ENCODE measurements around the gene HNF4A. TPM values are rescaled to one million over a fixed set of nuclear protein-coding genes. Genes with fewer than 3 reads are reported as not detected.

The HNF4A gene
- total and polyA plus RNA-seq, 2 of the 13 experiments (the other 11 are each of a cell fraction or from before 2014, with no cell fraction given): 80.9 to 169 TPM

DNA sequence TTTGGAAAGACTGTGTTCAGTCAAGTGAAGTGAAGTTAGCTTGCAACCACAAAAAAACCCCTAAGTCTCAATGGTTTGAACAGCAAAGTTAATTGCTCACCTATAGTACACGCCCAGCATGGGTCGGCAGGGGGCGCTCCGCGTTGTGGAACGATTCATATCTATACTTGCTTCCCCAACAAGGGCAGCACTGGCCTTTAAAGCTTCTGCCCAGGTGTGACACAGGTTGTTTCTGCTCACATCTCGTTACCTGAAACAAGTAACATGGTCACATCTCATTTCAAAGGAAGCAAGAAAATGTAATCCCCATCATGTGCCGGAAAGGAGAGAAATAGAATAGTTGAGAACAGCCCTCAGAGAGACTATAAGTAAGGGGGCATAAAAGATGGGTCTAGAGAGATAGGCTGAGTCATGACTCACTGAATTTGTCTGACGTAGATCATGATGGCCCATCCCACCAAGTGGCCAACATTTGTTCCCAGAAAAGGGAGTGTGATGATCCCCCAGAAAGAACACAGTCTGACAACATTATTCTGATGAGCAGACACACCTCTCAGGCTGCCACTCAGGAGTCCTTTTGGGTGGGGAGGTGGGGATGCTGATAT, 29.0 kb downstream of the HNF4A start (continued):
- TF ChIP-seq RAD21 (CRISPR knock-in tag; IDR thresholded peaks at IDR 0.05) (peak; percentile 92), TEAD3 (CRISPR knock-in tag; optimal IDR thresholded peaks at IDR 0.05; ENCODE audit: borderline replicate concordance) (peak; percentile 62), MEIS1 (CRISPR knock-in tag; IDR thresholded peaks at IDR 0.05; ENCODE audit: borderline replicate concordance) (0 out of 2 replicates have a peak, but pooled peaks have one; percentile 55), TCF12 (IDR thresholded peaks at IDR 0.05) (0 out of 2 replicates have a peak, but pooled peaks have one; percentile 76), TCF12 (CRISPR knock-in tag; IDR thresholded peaks at IDR 0.05) (no peak), SMAD9 (CRISPR knock-in tag; IDR thresholded peaks at IDR 0.05) (peak; percentile 25; the same call in 1 of the 2 replicates), ZNF251 (CRISPR knock-in tag; IDR thresholded peaks at IDR 0.05) (0 out of 2 replicates have a peak, but pooled peaks have one; percentile 70), KLF12 (CRISPR knock-in tag; IDR thresholded peaks at IDR 0.05; ENCODE audit: borderline replicate concordance) (0 out of 2 replicates have a peak, but pooled peaks have one; percentile 11), NR2C2 (CRISPR knock-in tag; IDR thresholded peaks at IDR 0.05; ENCODE audit: borderline replicate concordance) (no peak), ZNF607 (CRISPR knock-in tag; IDR thresholded peaks at IDR 0.05; ENCODE audit: borderline replicate concordance) (peak; percentile 73; the same call in 1 of the 2 replicates), XRCC5 (optimal IDR thresholded peaks at IDR 0.05; ENCODE audit: low read length) (peak; percentile 94), CREB1 (IDR thresholded peaks at IDR 0.05) (peak; percentile 59; the same call in 1 of the 2 replicates), CREB1 (CRISPR knock-in tag; IDR thresholded peaks at IDR 0.05) (peak; percentile 40; the same call in 1 of the 2 replicates), REPIN1 (CRISPR knock-in tag; IDR thresholded peaks at IDR 0.05; ENCODE audit: borderline replicate concordance, low read depth) (peak; percentile 45; the same call in 1 of the 2 replicates), HDAC1 (CRISPR knock-in tag; IDR thresholded peaks at IDR 0.05) (0 out of 2 replicates have a peak, but pooled peaks have one; percentile 39), SAP130 (CRISPR knock-in tag; IDR thresholded peaks at IDR 0.05; ENCODE audit: low read depth) (peak; percentile 58), ZMYM4 (CRISPR knock-in tag; IDR thresholded peaks at IDR 0.05) (0 out of 2 replicates have a peak, but pooled peaks have one; percentile 27), POLR2AphosphoS5 (IDR thresholded peaks at IDR 0.05; ENCODE audit: low read depth, low read length) (peak; percentile 20; the same call in 1 of the 2 replicates), ZEB1 (IDR thresholded peaks at IDR 0.05; ENCODE audit: insufficient replicate concordance, low read depth) (peak; percentile 84), STAG1 (CRISPR knock-in tag; IDR thresholded peaks at IDR 0.05) (peak; percentile 92), ZNF136 (CRISPR knock-in tag; IDR thresholded peaks at IDR 0.05; ENCODE audit: low read depth) (0 out of 2 replicates have a peak, but pooled peaks have one; percentile 35), ZKSCAN8 (CRISPR knock-in tag; IDR thresholded peaks at IDR 0.05; ENCODE audit: borderline replicate concordance) (0 out of 2 replicates have a peak, but pooled peaks have one; percentile 69), IKZF1 (IDR thresholded peaks at IDR 0.05) (no peak), NR2F6 (IDR thresholded peaks at IDR 0.05) (no peak), NR2F6 (CRISPR knock-in tag; IDR thresholded peaks at IDR 0.05) (peak; percentile 47; the same call in 1 of the 2 replicates), ZNF12 (CRISPR knock-in tag; IDR thresholded peaks at IDR 0.05) (peak; percentile 58; the same call in 1 of the 2 replicates), ZC3H13 (CRISPR knock-in tag; IDR thresholded peaks at IDR 0.05) (no peak)
- TF ChIP-seq, protein P1, sequence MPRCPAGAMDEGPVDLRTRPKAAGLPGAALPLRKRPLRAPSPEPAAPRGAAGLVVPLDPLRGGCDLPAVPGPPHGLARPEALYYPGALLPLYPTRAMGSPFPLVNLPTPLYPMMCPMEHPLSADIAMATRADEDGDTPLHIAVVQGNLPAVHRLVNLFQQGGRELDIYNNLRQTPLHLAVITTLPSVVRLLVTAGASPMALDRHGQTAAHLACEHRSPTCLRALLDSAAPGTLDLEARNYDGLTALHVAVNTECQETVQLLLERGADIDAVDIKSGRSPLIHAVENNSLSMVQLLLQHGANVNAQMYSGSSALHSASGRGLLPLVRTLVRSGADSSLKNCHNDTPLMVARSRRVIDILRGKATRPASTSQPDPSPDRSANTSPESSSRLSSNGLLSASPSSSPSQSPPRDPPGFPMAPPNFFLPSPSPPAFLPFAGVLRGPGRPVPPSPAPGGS (CRISPR knock-in tag; IDR thresholded peaks at IDR 0.05): 0 out of 2 replicates have a peak, but pooled peaks have one; percentile 41
- TF ChIP-seq, protein P2, sequence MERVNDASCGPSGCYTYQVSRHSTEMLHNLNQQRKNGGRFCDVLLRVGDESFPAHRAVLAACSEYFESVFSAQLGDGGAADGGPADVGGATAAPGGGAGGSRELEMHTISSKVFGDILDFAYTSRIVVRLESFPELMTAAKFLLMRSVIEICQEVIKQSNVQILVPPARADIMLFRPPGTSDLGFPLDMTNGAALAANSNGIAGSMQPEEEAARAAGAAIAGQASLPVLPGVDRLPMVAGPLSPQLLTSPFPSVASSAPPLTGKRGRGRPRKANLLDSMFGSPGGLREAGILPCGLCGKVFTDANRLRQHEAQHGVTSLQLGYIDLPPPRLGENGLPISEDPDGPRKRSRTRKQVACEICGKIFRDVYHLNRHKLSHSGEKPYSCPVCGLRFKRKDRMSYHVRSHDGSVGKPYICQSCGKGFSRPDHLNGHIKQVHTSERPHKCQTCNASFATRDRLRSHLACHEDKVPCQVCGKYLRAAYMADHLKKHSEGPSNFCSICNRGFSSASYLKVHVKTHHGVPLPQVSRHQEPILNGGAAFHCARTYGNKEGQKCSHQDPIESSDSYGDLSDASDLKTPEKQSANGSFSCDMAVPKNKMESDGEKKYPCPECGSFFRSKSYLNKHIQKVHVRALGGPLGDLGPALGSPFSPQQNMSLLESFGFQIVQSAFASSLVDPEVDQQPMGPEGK (CRISPR knock-in tag; IDR thresholded peaks at IDR 0.05): peak; percentile 41; the same call in 1 of the 2 replicates
- TF ChIP-seq, protein P3, sequence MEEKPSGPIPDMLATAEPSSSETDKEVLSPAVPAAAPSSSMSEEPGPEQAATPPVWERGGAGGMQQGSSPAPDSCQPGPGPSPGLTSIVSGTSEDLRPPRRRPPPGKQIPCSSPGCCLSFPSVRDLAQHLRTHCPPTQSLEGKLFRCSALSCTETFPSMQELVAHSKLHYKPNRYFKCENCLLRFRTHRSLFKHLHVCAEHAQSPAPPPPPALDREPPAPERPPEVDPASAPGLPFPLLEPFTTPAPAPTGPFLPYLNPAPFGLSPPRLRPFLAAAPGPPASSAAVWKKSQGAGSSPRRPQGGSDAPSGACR (CRISPR knock-in tag; IDR thresholded peaks at IDR 0.05): 0 out of 2 replicates have a peak, but pooled peaks have one; percentile 37
